Adrenal gland (tissue), 5 donors: ENCODE measurements around the gene DPM1.

Experiments
- CTCF ChIP-seq, 6 experiments: fragments of 450-650 bp in 4 of 6; fragments of 200-600 bp in 2 of 6; sonication (generic) in 1 of 6; IDR thresholded peaks; 1 replicate in 5 of 6; 2 replicates in 1 of 6; pipeline versions ENCODE4 v1.5.1 to v1.8.0; 2016 to 2021; ENCODE audit warnings: antibody characterized with exemption in 6 of 6, mild to moderate bottlenecking in 2 of 6, moderate library complexity in 1 of 6
- POLR2A ChIP-seq, 2 donors: fragments of 450-650 bp; IDR thresholded peaks; one replicate each; pipeline ENCODE4 v1.6.1; 2017; ENCODE audit warnings: antibody characterized with exemption in 2 of 2, mild to moderate bottlenecking in 2 of 2, moderate library complexity in 1 of 2
- donor health status: DM: no; HTN: no; CAD: no.

- TF ChIP-seq CTCF (IDR thresholded peaks at IDR 0.05), result no peak
- TF ChIP-seq POLR2A (IDR thresholded peaks at IDR 0.05), result no peak
Measured at GRCh38 chr20:50991076-50991475, 32.7 kb upstream of the DPM1 start.
